PC-9 (cell line): ENCODE measurements around the gene ARHGEF28.

Experiments used
- CTCF ChIP-seq: fragments of 200-600 bp; sonication (generic); conservative IDR thresholded peaks from 2 replicates; pipeline ENCODE4 v1.6.1; 2017; ENCODE audit warnings: mixed run types, antibody characterized with exemption, mild to moderate bottlenecking, moderate library complexity
- EZH2 ChIP-seq: fragments of 200-600 bp; sonication (generic); IDR thresholded peaks from 2 replicates; pipeline ENCODE4 v1.8.0; 2017; ENCODE audit warnings: antibody characterized with exemption, low read depth

DNA sequence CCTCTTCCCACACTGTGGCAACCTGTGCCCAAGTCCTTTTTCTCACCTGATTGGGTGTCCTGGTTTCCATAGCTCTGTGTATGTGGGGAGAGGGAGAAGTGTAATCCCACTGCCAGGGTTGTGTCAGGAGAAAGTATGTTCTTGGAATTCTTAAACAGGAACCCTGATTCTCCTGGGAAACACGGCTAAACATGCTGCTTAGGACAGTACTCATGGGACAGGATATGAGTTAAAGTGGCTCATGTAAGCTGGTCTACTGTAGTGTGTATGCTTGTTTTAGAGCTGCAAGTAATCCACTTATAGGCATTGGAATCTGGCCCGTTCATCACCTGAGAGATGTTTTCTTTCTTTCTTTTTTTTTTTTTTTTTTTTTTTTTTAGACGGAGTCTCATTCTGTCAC is 23.9 kb downstream of the ARHGEF28 start:
- TF ChIP-seq CTCF (no peak), EZH2 (no peak)
